AG09309 (cell line): Measurements from ENCODE around the gene FSTL4.
"Not testable (repeated sequence)": the region's sequence is repeated elsewhere in the genome, so short reads cannot be mapped to it uniquely, and the experiment has no call there.

Source experiments
- DNase-seq: peaks from one replicate; pipeline ENCODE4 v3.0.0-alpha.2; 2010; ENCODE audit warnings: low read depth
- H3K4me3 ChIP-seq: 2 replicates; pipeline ENCODE4 v1.5.1; 2011; ENCODE audit warnings: mild to moderate bottlenecking, low read depth, low read length, moderate library complexity; ENCODE audit not compliant: control insufficient read depth
- CTCF ChIP-seq: IDR thresholded peaks from 2 replicates; pipeline ENCODE4 v1.5.1; 2011; ENCODE audit warnings: mild to moderate bottlenecking, low read depth, low read length, inconsistent platforms; ENCODE audit not compliant: insufficient read depth, control insufficient read depth; ENCODE audit errors: missing control alignments

Gene FSTL4

GRCh38 chr5:133544346-133544745 is 68.0 kb downstream of the FSTL4 start:
- no peak overlapping the region for H3K4me3 ChIP-seq
- TF ChIP-seq CTCF: no peak
- no peak for DNase-seq

- DNase-seq: no peak
- no peak for TF ChIP-seq CTCF
- H3K4me3 ChIP-seq: no peak overlapping the region
These were observed 72.5 kb downstream of the FSTL4 start for GRCh38 chr5:133539818-133540217.

GRCh38 chr5:133538718-133539117 is 73.6 kb downstream of the FSTL4 start:
- TF ChIP-seq CTCF: no peak
- no peak overlapping the region for H3K4me3 ChIP-seq
- no peak for DNase-seq

GRCh38 chr5:133535241-133535929 is 77.0 kb downstream of the FSTL4 start:
- DNase-seq, H3K4me3 ChIP-seq: not testable (repeated sequence)

GRCh38 chr5:133534566-133534965 is 77.8 kb downstream of the FSTL4 start:
- no peak for TF ChIP-seq CTCF
- no peak for DNase-seq
- H3K4me3 ChIP-seq: no peak overlapping the region

- no peak for DNase-seq
- TF ChIP-seq CTCF: no peak
These were observed 78.8 kb downstream of the FSTL4 start for GRCh38 chr5:133533541-133533940.

GRCh38 chr5:133531594-133531993 is 80.7 kb downstream of the FSTL4 start:
- no peak for TF ChIP-seq CTCF
- H3K4me3 ChIP-seq: no peak overlapping the region
- DNase-seq: no peak

More at GRCh38 chr5:133533541-133533940, 78.8 kb downstream of the FSTL4 start:
- no peak overlapping the region for H3K4me3 ChIP-seq
